GM18505 (cell line): ENCODE data around the gene ARL3.
A peak's percentile ranks its signal among the peaks of the same experiment; 100 is the strongest.
"Not testable (repeated sequence)": the region's sequence is repeated elsewhere in the genome, so short reads cannot be mapped to it uniquely, and the experiment has no call there.

Source experiments
- ATAC-seq: cut with Tn5 transposase; IDR thresholded peaks from one replicate; pipeline ENCODE4 v1.9.1; 2021; ENCODE audit not compliant: unreplicated experiment
- POLR2A ChIP-seq: IDR thresholded peaks from 4 replicates; pipeline ENCODE4 v1.6.1; 2011; ENCODE audit warnings: borderline replicate concordance; ENCODE audit not compliant: insufficient read depth, insufficient read length; ENCODE audit errors: extremely low read depth

The ARL3 gene

GRCh38 chr10:102713814-102714620 is at the start of gene ARL3:
Gene ARL3, minus strand, starts transcription at chr10:102714397. Its CDS starts 122 bp downstream, at chr10:102714275.
- ATAC-seq = peak; percentile 81
- peak; percentile 61 for TF ChIP-seq POLR2A

GRCh38 chr10:102763037-102763607 is 48.9 kb upstream of the ARL3 start:
- TF ChIP-seq POLR2A = no peak
- no peak for ATAC-seq

- ATAC-seq = no peak
- TF ChIP-seq POLR2A = no peak
These were observed 48.3 kb upstream of the ARL3 start for GRCh38 chr10:102762401-102763015.

- no peak for ATAC-seq
- TF ChIP-seq POLR2A = no peak
These were observed 47.8 kb upstream of the ARL3 start for GRCh38 chr10:102761981-102762380.

GRCh38 chr10:102759497-102760210 is 45.5 kb upstream of the ARL3 start:
- ATAC-seq = no peak
- TF ChIP-seq POLR2A = no peak

- not testable (repeated sequence) for ATAC-seq
These were observed 44.7 kb upstream of the ARL3 start for GRCh38 chr10:102758933-102759262.

GRCh38 chr10:102758240-102758932 is 44.2 kb upstream of the ARL3 start:
- no peak for TF ChIP-seq POLR2A
- ATAC-seq = no peak

- ATAC-seq = no peak
- TF ChIP-seq POLR2A = no peak
These were observed 43.1 kb upstream of the ARL3 start for GRCh38 chr10:102757323-102757722.

GRCh38 chr10:102753718-102754117 is 39.5 kb upstream of the ARL3 start:
- TF ChIP-seq POLR2A = no peak
- no peak for ATAC-seq

- no peak for TF ChIP-seq POLR2A
- ATAC-seq = no peak
These were observed 38.9 kb upstream of the ARL3 start for GRCh38 chr10:102752934-102753664.

GRCh38 chr10:102752266-102752930 is 38.2 kb upstream of the ARL3 start:
- ATAC-seq = no peak
- TF ChIP-seq POLR2A = no peak

- ATAC-seq = no peak
- no peak for TF ChIP-seq POLR2A
These were observed 31.0 kb upstream of the ARL3 start for GRCh38 chr10:102745157-102745556.
